ENCODE data around the gene CLTA.

DNA sequence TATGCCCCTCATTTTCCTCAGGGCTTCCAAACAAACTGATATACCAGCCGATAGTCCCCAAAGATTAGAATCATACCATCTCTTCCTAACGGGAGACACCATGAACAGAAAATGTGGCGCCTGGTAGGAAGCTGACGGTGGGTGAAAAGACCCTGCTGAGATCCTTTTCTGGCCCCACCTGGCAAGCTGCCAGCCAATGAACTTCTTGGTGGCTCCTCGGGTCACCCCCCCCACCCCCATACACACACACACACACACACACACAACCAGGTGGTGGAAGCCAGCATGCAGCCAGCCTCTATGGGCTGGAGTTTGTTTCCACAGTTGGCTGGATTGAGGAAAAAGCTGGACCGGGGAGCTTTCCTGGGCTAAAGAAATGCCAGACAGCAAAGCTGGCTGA lies 26.3 kb upstream of the CLTA start:
- TF ChIP-seq, protein P1, sequence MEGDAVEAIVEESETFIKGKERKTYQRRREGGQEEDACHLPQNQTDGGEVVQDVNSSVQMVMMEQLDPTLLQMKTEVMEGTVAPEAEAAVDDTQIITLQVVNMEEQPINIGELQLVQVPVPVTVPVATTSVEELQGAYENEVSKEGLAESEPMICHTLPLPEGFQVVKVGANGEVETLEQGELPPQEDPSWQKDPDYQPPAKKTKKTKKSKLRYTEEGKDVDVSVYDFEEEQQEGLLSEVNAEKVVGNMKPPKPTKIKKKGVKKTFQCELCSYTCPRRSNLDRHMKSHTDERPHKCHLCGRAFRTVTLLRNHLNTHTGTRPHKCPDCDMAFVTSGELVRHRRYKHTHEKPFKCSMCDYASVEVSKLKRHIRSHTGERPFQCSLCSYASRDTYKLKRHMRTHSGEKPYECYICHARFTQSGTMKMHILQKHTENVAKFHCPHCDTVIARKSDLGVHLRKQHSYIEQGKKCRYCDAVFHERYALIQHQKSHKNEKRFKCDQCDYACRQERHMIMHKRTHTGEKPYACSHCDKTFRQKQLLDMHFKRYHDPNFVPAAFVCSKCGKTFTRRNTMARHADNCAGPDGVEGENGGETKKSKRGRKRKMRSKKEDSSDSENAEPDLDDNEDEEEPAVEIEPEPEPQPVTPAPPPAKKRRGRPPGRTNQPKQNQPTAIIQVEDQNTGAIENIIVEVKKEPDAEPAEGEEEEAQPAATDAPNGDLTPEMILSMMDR (IDR thresholded peaks at IDR 0.05): no peak
- TF ChIP-seq POLR2A (IDR thresholded peaks at IDR 0.05): no peak

Measured in heart left ventricle (tissue), 13 donors.